Transverse colon (tissue), 4 donors: Measurements from ENCODE around the gene GNG14.

Experiments used
- POLR2A ChIP-seq: fragments of 450-650 bp; IDR thresholded peaks from one replicate; pipeline ENCODE4 v1.6.1; 2016; ENCODE audit warnings: antibody characterized with exemption, mild to moderate bottlenecking, moderate library complexity
- POLR2AphosphoS5 ChIP-seq, 3 donors: sonication (generic); formaldehyde crosslinking; IDR thresholded peaks; one replicate each; pipeline ENCODE4 v1.6.1; 2016; ENCODE audit warnings: antibody characterized with exemption in 3 of 3
- TF ChIP-seq, protein P1 (sequence below), 5 experiments: fragments of 200-600 bp in 3 of 5; fragments of 450-650 bp in 2 of 5; sonication (generic) in 3 of 5; IDR thresholded peaks; 1 replicate in 2 of 5; 2 replicates in 3 of 5; pipeline ENCODE4 v1.5.1; 2016 to 2017; ENCODE audit warnings: antibody characterized with exemption in 5 of 5, inconsistent platforms in 3 of 5, mild to moderate bottlenecking in 2 of 5, moderate library complexity in 1 of 5

DNA sequence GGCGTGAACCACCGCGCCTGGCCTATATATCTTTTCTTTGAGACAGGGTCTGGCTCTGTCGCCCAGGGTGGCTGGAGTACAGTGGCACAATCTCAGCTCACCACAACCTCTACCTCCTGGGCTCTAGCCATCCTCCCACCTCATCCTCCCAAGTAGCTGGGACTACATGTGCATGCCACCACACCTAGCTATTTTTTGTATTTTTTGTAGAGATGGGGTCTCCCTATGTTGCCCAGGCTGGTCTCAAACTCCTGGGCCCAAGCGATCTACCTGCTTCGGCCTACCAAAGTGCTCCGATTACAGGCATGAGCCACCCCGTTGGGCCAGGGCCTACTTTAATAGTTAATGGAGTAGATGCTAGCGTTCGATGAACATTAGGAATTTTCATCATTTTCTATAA, 32.5 kb downstream of the GNG14 start:
- TF ChIP-seq, protein P1, sequence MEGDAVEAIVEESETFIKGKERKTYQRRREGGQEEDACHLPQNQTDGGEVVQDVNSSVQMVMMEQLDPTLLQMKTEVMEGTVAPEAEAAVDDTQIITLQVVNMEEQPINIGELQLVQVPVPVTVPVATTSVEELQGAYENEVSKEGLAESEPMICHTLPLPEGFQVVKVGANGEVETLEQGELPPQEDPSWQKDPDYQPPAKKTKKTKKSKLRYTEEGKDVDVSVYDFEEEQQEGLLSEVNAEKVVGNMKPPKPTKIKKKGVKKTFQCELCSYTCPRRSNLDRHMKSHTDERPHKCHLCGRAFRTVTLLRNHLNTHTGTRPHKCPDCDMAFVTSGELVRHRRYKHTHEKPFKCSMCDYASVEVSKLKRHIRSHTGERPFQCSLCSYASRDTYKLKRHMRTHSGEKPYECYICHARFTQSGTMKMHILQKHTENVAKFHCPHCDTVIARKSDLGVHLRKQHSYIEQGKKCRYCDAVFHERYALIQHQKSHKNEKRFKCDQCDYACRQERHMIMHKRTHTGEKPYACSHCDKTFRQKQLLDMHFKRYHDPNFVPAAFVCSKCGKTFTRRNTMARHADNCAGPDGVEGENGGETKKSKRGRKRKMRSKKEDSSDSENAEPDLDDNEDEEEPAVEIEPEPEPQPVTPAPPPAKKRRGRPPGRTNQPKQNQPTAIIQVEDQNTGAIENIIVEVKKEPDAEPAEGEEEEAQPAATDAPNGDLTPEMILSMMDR (IDR thresholded peaks at IDR 0.05), result no peak
- TF ChIP-seq POLR2A (no peak), POLR2AphosphoS5 (IDR thresholded peaks at IDR 0.05) (no peak)
